ENCODE measurements around the gene ATP9B. TPM values are rescaled to one million over a fixed set of nuclear protein-coding genes. Genes with fewer than 3 reads are reported as not detected.

ATP9B gene
- total RNA-seq, 2 donors from 2014 or later: 22.5 to 72.9 TPM

DNA sequence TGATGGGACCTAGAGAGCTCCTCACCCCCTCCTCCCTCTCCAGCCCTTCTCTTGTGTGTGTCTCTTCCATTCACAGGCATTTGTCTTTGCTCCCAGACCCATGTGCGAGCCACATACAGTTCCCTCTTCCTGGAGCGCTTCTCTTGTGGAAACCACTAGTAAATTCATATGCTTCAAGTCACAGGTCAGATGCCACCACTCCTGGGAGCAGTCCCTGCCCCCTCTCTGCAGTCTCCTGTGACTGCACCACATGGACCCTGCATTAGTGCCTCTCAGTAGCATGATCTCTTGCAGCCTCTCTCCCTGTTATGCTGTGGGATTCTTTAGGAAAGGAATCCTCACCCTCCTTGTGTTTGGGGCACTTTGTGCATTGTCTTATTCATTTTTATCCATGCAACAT lies 230.1 kb downstream of the ATP9B start:
- ATAC-seq (ENCODE audit: insufficient number of reproducible peaks, low FRiP score, low read depth): no peak
- no peak overlapping the region for H3K27ac ChIP-seq
- no peaks in the 10 kb centered on the region for H3K9me3 ChIP-seq
- TF ChIP-seq, protein P1, sequence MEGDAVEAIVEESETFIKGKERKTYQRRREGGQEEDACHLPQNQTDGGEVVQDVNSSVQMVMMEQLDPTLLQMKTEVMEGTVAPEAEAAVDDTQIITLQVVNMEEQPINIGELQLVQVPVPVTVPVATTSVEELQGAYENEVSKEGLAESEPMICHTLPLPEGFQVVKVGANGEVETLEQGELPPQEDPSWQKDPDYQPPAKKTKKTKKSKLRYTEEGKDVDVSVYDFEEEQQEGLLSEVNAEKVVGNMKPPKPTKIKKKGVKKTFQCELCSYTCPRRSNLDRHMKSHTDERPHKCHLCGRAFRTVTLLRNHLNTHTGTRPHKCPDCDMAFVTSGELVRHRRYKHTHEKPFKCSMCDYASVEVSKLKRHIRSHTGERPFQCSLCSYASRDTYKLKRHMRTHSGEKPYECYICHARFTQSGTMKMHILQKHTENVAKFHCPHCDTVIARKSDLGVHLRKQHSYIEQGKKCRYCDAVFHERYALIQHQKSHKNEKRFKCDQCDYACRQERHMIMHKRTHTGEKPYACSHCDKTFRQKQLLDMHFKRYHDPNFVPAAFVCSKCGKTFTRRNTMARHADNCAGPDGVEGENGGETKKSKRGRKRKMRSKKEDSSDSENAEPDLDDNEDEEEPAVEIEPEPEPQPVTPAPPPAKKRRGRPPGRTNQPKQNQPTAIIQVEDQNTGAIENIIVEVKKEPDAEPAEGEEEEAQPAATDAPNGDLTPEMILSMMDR (IDR thresholded peaks at IDR 0.05): no peak
- H3K27me3 ChIP-seq (replicated peaks; ENCODE audit: insufficient read depth): no peaks in the 10 kb centered on the region
- peaks cover 8% of the 10 kb centered on the region for H3K36me3 ChIP-seq
- no peak overlapping the region for H3K4me3 ChIP-seq
- no peak for DNase-seq (ENCODE audit: low spot score)
- H3K4me1 ChIP-seq (ENCODE audit: control insufficient read depth in 1 of 2, low read depth in 2 of 2): no peaks in the 10 kb centered on the region

DNA sequence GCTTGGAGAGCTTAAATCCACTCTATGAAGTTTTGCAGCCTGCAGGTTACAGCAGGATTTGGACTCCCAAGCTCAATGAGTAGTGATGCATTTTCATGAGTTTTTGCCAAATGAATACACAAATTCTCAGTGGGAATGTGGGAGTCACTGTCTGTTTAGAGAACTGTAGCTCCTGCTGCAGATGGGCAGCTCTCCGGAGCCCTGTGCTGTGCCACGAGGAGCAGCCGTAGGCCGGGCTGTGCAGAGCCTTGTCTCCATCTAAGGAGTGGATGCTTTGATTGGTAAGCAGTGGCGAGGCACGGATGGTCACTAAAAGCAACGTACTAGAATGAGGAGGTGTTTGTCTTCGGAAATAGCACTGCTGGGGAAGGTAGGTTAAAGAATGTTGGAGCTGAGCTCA lies 230.5 kb downstream of the ATP9B start:
- no peak for ATAC-seq (ENCODE audit: insufficient number of reproducible peaks, low FRiP score, low read depth)
- no peak for DNase-seq (ENCODE audit: low spot score)
- Histone ChIP-seq H3K36me3 (peaks cover 11% of the 10 kb centered on the region), H3K9me3 (no peaks in the 10 kb centered on the region), H3K27me3 (replicated peaks; ENCODE audit: insufficient read depth) (no peaks in the 10 kb centered on the region), H3K4me3 (no peak overlapping the region), H3K27ac (no peak overlapping the region), H3K4me1 (ENCODE audit: control insufficient read depth in 1 of 2, low read depth in 2 of 2) (no peaks in the 10 kb centered on the region)
- TF ChIP-seq, protein P1 (IDR thresholded peaks at IDR 0.05): no peak

DNA sequence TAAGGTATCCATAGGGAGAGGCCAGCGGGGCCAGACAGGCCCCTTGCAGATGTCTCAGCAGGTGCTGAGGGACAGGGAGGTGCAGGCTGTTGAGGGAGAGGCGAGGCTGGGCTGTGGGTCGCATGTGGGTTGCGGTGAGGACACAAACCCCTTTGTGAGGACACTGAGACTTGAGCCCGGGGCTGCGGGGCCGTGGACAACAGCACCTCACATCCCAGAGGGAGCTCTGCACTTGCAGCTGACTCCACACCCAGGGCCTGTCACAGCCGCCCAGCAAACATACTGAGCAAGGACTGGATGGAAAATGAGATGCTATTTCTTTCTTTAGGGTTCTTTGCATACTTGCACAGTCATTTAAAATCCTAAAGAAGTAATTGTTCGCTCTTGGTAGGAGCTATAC lies 231.2 kb downstream of the ATP9B start:
- TF ChIP-seq, protein P1 (IDR thresholded peaks at IDR 0.05): no peak
- no peak overlapping the region for H3K27ac ChIP-seq
- H3K9me3 ChIP-seq: no peaks in the 10 kb centered on the region
- no peaks in the 10 kb centered on the region for H3K4me1 ChIP-seq (ENCODE audit: control insufficient read depth in 1 of 2, low read depth in 2 of 2)
- no peak overlapping the region for H3K4me3 ChIP-seq
- DNase-seq (ENCODE audit: low spot score) (no peak), ATAC-seq (ENCODE audit: insufficient number of reproducible peaks, low FRiP score, low read depth) (no peak)
- H3K27me3 ChIP-seq (replicated peaks; ENCODE audit: insufficient read depth): no peaks in the 10 kb centered on the region
- H3K36me3 ChIP-seq: peaks cover 16% of the 10 kb centered on the region

DNA sequence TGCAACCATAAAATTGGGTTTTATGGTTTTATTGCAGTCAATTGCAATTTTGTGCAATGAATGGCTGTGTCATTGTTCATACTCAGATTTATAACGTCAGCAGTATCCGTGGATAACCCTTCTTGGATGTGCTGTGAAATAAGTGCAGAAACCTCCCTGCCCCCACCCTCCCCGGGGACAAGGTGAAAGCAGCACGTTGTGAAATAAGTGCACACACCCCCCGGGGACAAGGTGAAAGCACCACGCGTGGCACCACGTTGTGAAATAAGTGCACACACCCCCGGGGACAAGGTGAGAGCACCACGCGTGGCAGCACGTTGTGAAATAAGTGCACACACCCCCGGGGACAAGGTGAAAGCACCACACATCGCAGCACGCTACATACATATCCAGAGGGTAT lies 232.9 kb downstream of the ATP9B start:
- no peak for DNase-seq (ENCODE audit: low spot score)
- no peaks in the 10 kb centered on the region for H3K27me3 ChIP-seq (replicated peaks; ENCODE audit: insufficient read depth)
- no peak for ATAC-seq (ENCODE audit: insufficient number of reproducible peaks, low FRiP score, low read depth)
- no peaks in the 10 kb centered on the region for H3K4me1 ChIP-seq (ENCODE audit: control insufficient read depth in 1 of 2, low read depth in 2 of 2)
- H3K27ac ChIP-seq: no peak overlapping the region
- peaks cover 20% of the 10 kb centered on the region for H3K36me3 ChIP-seq
- TF ChIP-seq, protein P1 (IDR thresholded peaks at IDR 0.05): no peak
- no peaks in the 10 kb centered on the region for H3K9me3 ChIP-seq
- no peak overlapping the region for H3K4me3 ChIP-seq

DNA sequence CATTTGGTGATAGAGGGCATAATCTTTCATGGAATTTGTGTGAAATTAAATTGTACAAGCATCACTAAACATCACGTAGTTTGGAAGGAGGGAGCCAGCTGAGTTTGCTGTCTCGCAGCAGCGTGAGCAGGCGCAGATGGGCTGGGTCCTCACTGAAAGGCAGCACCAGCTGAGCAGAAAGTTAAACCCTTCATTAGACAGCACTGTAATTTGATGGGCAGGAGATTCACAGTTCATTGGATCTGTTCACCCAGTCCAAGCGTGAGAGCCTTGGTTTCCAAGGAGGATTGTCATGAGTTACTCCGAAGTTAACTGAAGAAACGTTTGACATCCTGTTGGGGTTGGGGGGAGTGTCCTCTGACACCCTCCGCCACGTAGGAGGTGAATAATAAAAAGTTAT lies 236.7 kb downstream of the ATP9B start:
- Histone ChIP-seq H3K27me3 (replicated peaks; ENCODE audit: insufficient read depth) (no peaks in the 10 kb centered on the region), H3K27ac (no peak overlapping the region), H3K36me3 (peaks cover 21% of the 10 kb centered on the region), H3K9me3 (no peaks in the 10 kb centered on the region), H3K4me1 (ENCODE audit: control insufficient read depth in 1 of 2, low read depth in 2 of 2) (no peaks in the 10 kb centered on the region), H3K4me3 (no peak overlapping the region)
- DNase-seq (ENCODE audit: low spot score): no peak
- TF ChIP-seq, protein P1 (IDR thresholded peaks at IDR 0.05): no peak
- ATAC-seq (ENCODE audit: insufficient number of reproducible peaks, low FRiP score, low read depth): no peak

Measured in thoracic aorta (tissue), 2 donors.